ENCODE measurements around the gene RAB5A.
"Not testable (repeated sequence)": the region's sequence is repeated elsewhere in the genome, so short reads cannot be mapped to it uniquely, and the experiment has no call there.

Gene RAB5A

GRCh38 chr3:19947549-19948225 is 790 bp downstream of the RAB5A start:
- peak; percentile 44 for DNase-seq (ENCODE audit: low spot score)

- DNase-seq (ENCODE audit: low spot score), result no peak
Measured at GRCh38 chr3:19948226-19948591, 1.3 kb downstream of the RAB5A start.

- no peak for DNase-seq (ENCODE audit: low spot score)
Measured at GRCh38 chr3:19950316-19950715, 3.4 kb downstream of the RAB5A start.

GRCh38 chr3:19954676-19955075 is 7.8 kb downstream of the RAB5A start:
- DNase-seq (ENCODE audit: low spot score), result no peak

- not testable (repeated sequence) for DNase-seq (ENCODE audit: low spot score)
Measured at GRCh38 chr3:19957354-19957753, 10.5 kb downstream of the RAB5A start.

- no peak for DNase-seq (ENCODE audit: low spot score)
Measured at GRCh38 chr3:19959505-19959904, 12.6 kb downstream of the RAB5A start.

GRCh38 chr3:19960696-19961095 is 13.8 kb downstream of the RAB5A start:
- DNase-seq (ENCODE audit: low spot score), result no peak

GRCh38 chr3:19961960-19962359 is 15.1 kb downstream of the RAB5A start:
- DNase-seq (ENCODE audit: low spot score), result no peak

- no peak for DNase-seq (ENCODE audit: low spot score)
Measured at GRCh38 chr3:19967208-19967607, 20.3 kb downstream of the RAB5A start.

GRCh38 chr3:19967812-19968211 is 20.9 kb downstream of the RAB5A start:
- DNase-seq (ENCODE audit: low spot score), result no peak

GRCh38 chr3:19970327-19970726 is 23.4 kb downstream of the RAB5A start:
- DNase-seq (ENCODE audit: low spot score), result no peak

GRCh38 chr3:19972054-19972453 is 25.2 kb downstream of the RAB5A start:
- DNase-seq (ENCODE audit: low spot score), result no peak

- DNase-seq (ENCODE audit: low spot score), result not testable (repeated sequence)
Measured at GRCh38 chr3:19988904-19989303, 42.0 kb downstream of the RAB5A start.

GRCh38 chr3:19994796-19995195 is 47.9 kb downstream of the RAB5A start:
- no peak for DNase-seq (ENCODE audit: low spot score)

GRCh38 chr3:19997502-19997901 is 50.6 kb downstream of the RAB5A start:
- DNase-seq (ENCODE audit: low spot score), result no peak

GRCh38 chr3:20001932-20002331 is 55.0 kb downstream of the RAB5A start:
- no peak for DNase-seq (ENCODE audit: low spot score)

GRCh38 chr3:20007960-20008359 is 61.1 kb downstream of the RAB5A start:
- no peak for DNase-seq (ENCODE audit: low spot score)

GRCh38 chr3:20008646-20009045 is 61.7 kb downstream of the RAB5A start:
- DNase-seq (ENCODE audit: low spot score), result peak; percentile 29

GRCh38 chr3:20012164-20012563 is 65.3 kb downstream of the RAB5A start, which contains the start of gene PP2D1:
Gene PP2D1 (minus strand): TSS chr3:20012264. CDS start chr3:20012072, 192 bp downstream.
- DNase-seq (ENCODE audit: low spot score), result no peak

GRCh38 chr3:20013396-20013795 is 66.5 kb downstream of the RAB5A start:
- no peak for DNase-seq (ENCODE audit: low spot score)

- no peak for DNase-seq (ENCODE audit: low spot score)
Measured at GRCh38 chr3:20015525-20015924, 68.6 kb downstream of the RAB5A start.

GRCh38 chr3:20016076-20016475 is 69.2 kb downstream of the RAB5A start:
- DNase-seq (ENCODE audit: low spot score), result not testable (repeated sequence)

GRCh38 chr3:20022954-20023622 is 76.2 kb downstream of the RAB5A start:
- peak; percentile 44 for DNase-seq (ENCODE audit: low spot score)

All from SK-N-DZ (cell line).